IPS-20b (cell line): Measurements from ENCODE around the gene PCDH15.
"Not testable (repeated sequence)": the region's sequence is repeated elsewhere in the genome, so short reads cannot be mapped to it uniquely, and the experiment has no call there.

Source experiments
- H3K27ac ChIP-seq: one replicate; pipeline ENCODE4 v1.5.1; 2013; ENCODE audit warnings: low read length
- H3K27me3 ChIP-seq: 2 replicates; pipeline ENCODE4 v1.6.1; 2013; ENCODE audit warnings: mild to moderate bottlenecking, low read length, inconsistent platforms; ENCODE audit not compliant: insufficient read depth
- H3K36me3 ChIP-seq: 2 replicates; pipeline ENCODE4 v1.6.1; 2013; ENCODE audit warnings: low read depth, mild to moderate bottlenecking, inconsistent platforms, low read length, moderate library complexity; ENCODE audit not compliant: insufficient read depth
- H3K4me1 ChIP-seq: 2 replicates; pipeline ENCODE4 v1.6.1; 2013; ENCODE audit warnings: mild to moderate bottlenecking, control low read depth, inconsistent platforms, low read length, moderate library complexity; ENCODE audit not compliant: insufficient read depth
- H3K4me3 ChIP-seq: 2 replicates; pipeline ENCODE4 v1.5.1; 2013; ENCODE audit warnings: mild to moderate bottlenecking, low read length, inconsistent platforms
- H3K9ac ChIP-seq: 2 replicates; pipeline ENCODE4 v1.6.1; 2013; ENCODE audit warnings: low read depth, mild to moderate bottlenecking, inconsistent platforms, low read length, moderate library complexity
- H3K9me3 ChIP-seq: 2 replicates; pipeline ENCODE4 v1.6.1; 2013; ENCODE audit warnings: mild to moderate bottlenecking, low read depth, low read length, inconsistent platforms; ENCODE audit not compliant: insufficient read depth

Gene PCDH15

DNA sequence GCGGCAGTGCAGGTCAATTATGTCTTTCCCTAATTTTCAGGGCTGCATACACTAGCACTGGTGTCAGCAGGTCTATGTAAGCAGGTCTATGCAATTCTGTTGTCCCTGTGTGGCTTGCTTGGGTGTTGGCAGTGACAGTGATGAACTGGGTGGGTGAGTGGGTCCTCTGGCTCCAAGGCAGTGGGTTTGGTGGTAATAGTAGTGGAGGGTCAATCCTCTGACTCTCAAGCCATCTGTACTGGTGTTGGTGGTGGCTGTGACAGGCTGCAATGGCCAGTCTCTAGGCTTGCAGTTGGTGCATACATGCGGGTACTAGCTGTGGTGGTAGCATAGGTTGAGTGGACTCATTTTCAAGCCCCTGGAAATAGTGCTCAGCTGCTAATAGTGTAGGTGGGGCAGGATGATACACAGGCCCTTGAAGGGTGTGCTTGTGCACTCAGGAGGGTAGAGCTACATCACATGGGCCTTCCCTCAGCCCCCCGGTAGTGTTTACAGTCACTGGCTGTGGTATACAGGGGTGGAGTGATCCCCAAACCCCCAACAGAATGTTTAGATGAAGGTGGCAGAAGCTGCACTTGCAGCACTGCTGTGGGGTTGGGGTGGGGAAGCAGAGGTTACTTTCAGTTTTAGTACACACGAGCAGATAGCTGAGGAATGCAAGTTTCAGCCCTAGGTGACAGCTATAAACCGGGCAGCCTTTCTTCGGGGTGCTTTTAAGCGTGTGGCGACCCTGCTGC, 331.3 kb downstream of the PCDH15 start:
- Histone ChIP-seq H3K4me3 (no peak overlapping the region), H3K36me3 (no peaks in the 10 kb centered on the region), H3K9me3 (no peaks in the 10 kb centered on the region), H3K4me1 (no peaks in the 10 kb centered on the region), H3K27ac (no peak overlapping the region), H3K27me3 (no peaks in the 10 kb centered on the region), H3K9ac (no peak overlapping the region)

DNA sequence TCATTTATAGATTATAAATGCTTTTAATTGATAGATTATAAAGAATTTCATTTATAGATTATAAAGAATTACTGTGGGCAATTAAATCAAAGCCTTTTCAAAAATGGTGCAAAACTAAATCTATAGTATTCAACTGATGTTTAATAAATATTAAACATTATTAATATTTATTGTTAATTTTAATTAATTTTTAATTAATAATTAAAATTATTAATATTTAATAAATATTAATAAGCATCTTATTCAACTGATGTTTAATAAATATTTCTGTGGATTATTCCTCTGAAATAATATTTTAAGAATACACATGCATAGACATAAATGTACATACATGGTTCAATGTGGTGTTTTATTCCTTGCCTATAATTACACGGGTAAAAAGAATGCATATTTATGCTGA, 346.8 kb downstream of the PCDH15 start:
- no peak overlapping the region for H3K27ac ChIP-seq
- H3K4me1 ChIP-seq, result no peaks in the 10 kb centered on the region
- no peaks in the 10 kb centered on the region for H3K36me3 ChIP-seq
- H3K9me3 ChIP-seq, result no peaks in the 10 kb centered on the region
- no peak overlapping the region for H3K9ac ChIP-seq
- H3K4me3 ChIP-seq, result no peak overlapping the region
- no peaks in the 10 kb centered on the region for H3K27me3 ChIP-seq

DNA sequence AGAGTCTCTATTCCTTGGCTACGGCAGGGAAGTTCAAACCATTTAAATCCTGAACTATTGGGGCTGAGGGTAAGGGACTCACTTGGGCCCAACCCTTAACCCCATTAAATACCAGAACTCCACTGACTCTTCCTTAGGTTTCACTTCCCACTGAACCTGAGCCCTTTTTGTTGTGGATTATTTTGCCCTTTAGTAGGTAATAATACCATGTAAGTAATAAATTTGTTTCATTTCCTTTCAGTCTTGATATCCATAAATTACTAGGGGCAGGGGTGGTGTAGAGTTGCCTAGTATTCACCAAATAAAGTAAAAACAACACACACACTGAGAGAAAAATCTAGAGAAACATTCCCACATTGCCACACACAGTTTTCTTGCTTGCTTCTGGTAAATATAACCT, 352.0 kb downstream of the PCDH15 start:
- Histone ChIP-seq H3K27me3 (no peaks in the 10 kb centered on the region), H3K36me3 (no peaks in the 10 kb centered on the region), H3K27ac (no peak overlapping the region), H3K4me3 (no peak overlapping the region), H3K9ac (no peak overlapping the region), H3K9me3 (no peaks in the 10 kb centered on the region), H3K4me1 (no peaks in the 10 kb centered on the region)

DNA sequence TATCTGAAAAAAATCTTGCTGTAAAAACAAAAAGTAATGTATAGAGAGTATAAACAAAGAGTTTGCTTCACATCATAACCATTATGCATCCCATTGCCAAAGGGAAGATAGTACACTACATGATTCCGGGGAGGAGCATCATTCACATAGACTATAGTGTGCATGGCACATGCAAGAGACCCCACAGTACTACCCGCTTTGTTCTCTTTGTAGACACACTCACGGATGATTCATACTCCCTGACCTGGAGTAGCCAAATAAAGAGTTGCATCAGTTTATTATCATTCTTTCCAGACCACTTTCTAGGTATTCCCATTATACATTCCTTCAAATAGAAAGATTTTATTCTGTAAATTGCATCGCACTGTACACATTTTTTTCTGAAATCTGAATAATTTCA, 356.9 kb downstream of the PCDH15 start:
- no peaks in the 10 kb centered on the region; the same call in 1 of the 2 replicates for H3K4me1 ChIP-seq
- H3K27ac ChIP-seq, result no peak overlapping the region
- H3K27me3 ChIP-seq, result no peaks in the 10 kb centered on the region
- no peaks in the 10 kb centered on the region for H3K9me3 ChIP-seq
- H3K4me3 ChIP-seq, result no peak overlapping the region
- H3K36me3 ChIP-seq, result no peaks in the 10 kb centered on the region
- no peak overlapping the region for H3K9ac ChIP-seq

DNA sequence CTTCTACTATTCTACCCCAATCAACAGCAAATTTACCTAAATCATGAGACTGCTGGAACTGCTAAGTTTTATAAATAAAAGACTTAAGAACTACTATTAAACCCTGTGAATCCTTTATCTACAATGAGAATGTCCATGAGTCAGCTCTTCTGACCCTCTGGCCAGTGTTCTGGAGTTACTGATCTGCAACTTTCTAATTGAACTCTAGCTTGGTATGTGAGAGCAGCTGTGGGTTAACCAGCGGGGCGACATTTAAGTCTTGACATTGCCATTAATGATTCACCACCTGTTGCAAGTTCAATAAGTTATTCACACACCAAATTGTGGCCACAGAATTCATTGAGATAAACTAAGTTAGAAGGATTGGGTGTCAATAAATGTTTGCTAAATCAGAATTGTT, 359.8 kb downstream of the PCDH15 start:
- Histone ChIP-seq H3K27me3 (no peaks in the 10 kb centered on the region), H3K27ac (no peak overlapping the region), H3K4me3 (no peak overlapping the region), H3K9ac (no peak overlapping the region), H3K9me3 (no peaks in the 10 kb centered on the region), H3K36me3 (no peaks in the 10 kb centered on the region), H3K4me1 (peaks cover 6% of the 10 kb centered on the region; the same call in 1 of the 2 replicates)

DNA sequence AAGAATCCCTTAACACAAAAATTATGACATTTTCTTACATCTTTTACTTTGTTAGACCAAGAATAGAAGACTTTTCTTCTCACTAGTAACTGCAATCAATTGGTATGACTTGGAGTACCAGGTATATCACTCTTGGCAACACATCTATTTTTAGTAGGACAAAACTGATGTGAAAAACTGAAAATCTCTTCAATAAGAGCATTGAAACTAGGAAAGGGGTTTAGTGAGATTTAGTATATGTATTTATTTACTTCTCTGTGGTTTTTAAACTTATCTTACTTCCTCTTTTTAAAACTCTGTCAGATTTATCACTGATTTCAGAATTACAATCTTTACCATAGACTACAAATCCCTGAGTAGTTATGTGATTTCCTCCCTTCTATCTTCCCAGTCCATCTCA, 366.2 kb downstream of the PCDH15 start:
- Histone ChIP-seq H3K9ac (no peak overlapping the region), H3K27me3 (no peaks in the 10 kb centered on the region), H3K4me3 (no peak overlapping the region), H3K27ac (no peak overlapping the region), H3K36me3 (no peaks in the 10 kb centered on the region), H3K4me1 (peaks cover 6% of the 10 kb centered on the region; the same call in 1 of the 2 replicates), H3K9me3 (peaks cover 8% of the 10 kb centered on the region; the same call in 1 of the 2 replicates)

DNA sequence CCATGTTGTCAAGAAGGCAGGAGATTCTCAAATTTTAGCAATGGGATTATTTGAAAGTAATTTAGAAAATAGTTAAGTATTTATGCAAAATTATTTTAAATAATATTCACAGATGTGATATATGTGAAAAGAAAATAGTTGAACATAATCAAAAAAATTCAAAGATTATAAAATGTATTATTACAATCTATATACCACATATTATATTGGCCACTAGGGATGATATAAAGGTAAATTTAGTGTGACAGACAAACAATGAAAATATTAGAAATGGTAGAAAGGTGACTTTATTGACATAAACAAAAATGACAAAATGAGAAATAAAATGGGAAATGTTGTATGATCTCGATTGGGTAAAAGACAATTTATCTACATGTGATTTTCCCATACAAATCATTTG, 385.5 kb downstream of the PCDH15 start:
- Histone ChIP-seq H3K9ac (no peak overlapping the region), H3K4me3 (no peak overlapping the region), H3K27ac (no peak overlapping the region), H3K9me3 (no peaks in the 10 kb centered on the region), H3K27me3 (no peaks in the 10 kb centered on the region), H3K36me3 (no peaks in the 10 kb centered on the region), H3K4me1 (peaks cover 4% of the 10 kb centered on the region; the same call in 1 of the 2 replicates)

DNA sequence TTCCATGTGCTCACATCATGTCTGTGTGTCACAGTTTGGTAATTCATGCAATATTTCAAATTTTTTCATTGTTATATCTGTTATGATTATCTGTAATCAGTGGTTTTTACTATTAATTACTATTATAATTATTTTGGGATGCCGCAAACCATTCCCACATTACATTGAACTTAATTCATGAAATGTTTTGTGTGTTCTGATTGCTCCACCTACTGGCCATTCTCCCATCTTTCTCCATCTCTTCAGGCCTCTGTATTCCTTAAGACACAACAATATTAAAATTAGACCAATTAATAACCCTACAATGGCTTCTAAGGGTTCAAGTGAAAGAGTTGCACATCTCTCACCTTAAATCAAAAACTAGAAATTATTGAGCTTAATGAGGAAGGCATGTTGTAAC, 398.5 kb downstream of the PCDH15 start:
- no peaks in the 10 kb centered on the region for H3K27me3 ChIP-seq
- no peaks in the 10 kb centered on the region for H3K36me3 ChIP-seq
- H3K27ac ChIP-seq, result no peak overlapping the region

DNA sequence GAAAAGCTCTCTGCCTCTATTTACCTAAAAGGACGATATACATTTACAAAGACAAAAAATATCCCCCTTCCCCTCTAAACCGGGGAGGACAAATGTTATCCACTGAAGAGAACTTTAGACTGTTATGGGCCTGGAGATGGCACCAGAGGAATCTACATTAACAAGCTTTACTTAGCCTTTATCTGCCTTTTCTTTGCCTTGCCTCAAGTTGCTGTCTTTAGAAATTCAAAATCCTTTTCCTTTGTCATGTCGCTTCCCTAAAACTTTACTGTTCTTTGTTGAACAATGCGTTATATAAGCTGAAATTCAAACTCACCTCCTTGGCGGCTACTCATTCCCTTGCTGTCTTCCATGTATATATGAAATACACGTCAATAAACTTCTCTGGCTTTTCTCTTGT, 405.0 kb downstream of the PCDH15 start:
- Histone ChIP-seq H3K9ac (no peak overlapping the region), H3K4me3 (no peak overlapping the region), H3K9me3 (no peaks in the 10 kb centered on the region; the same call in 1 of the 2 replicates), H3K36me3 (no peaks in the 10 kb centered on the region), H3K27ac (no peak overlapping the region), H3K27me3 (no peaks in the 10 kb centered on the region), H3K4me1 (peaks cover 20% of the 10 kb centered on the region)

More for the DNA sequence above, 398.5 kb downstream of the PCDH15 start:
- Histone ChIP-seq H3K4me3 (no peak overlapping the region), H3K9me3 (no peaks in the 10 kb centered on the region), H3K9ac (no peak overlapping the region), H3K4me1 (no peaks in the 10 kb centered on the region)

DNA sequence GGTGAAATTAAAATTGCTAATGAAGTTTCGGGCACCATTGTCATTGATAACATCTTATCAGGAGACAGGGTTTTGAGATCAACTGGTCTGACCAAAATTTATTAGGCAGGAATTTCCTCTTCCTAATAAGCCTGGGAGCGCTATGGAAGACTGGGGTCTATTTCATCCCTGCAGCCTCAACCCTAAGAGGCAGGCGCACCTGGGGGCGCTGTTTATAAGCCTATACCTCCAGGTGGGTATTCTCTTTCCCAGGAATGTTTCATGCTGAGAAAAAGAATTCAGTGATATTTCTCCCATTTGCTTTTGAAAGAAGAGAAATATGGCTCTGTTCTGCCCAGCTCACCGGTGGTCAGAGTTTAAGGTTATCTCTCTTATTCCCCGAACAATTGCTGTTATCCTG, 406.4 kb downstream of the PCDH15 start:
- not testable (repeated sequence) for H3K4me3 ChIP-seq, H3K9me3 ChIP-seq, H3K9ac ChIP-seq, H3K36me3 ChIP-seq, H3K27ac ChIP-seq, H3K27me3 ChIP-seq
- peaks cover 20% of the 10 kb centered on the region for H3K4me1 ChIP-seq

DNA sequence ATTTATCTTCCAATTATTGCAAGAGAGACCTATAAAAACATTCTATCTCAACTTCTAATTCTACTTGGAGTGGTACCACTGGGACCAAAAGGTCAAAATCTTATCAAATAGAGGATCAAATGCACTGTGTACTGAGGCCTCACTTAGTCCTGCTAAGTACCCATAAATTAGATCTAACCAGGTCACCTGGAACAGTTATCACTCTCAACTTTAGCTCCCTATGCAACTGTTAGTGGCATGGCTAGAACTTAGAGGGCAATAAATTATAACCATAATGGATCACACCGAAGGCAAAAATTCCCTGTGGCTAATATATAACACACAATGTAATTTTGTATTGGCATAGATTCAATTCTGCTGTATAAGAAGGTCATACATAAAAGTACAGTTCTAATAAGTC, 428.9 kb downstream of the PCDH15 start:
- Histone ChIP-seq H3K4me1 (no peaks in the 10 kb centered on the region), H3K36me3 (no peaks in the 10 kb centered on the region), H3K27me3 (no peaks in the 10 kb centered on the region), H3K9ac (no peak overlapping the region), H3K27ac (no peak overlapping the region), H3K4me3 (no peak overlapping the region), H3K9me3 (no peaks in the 10 kb centered on the region)

DNA sequence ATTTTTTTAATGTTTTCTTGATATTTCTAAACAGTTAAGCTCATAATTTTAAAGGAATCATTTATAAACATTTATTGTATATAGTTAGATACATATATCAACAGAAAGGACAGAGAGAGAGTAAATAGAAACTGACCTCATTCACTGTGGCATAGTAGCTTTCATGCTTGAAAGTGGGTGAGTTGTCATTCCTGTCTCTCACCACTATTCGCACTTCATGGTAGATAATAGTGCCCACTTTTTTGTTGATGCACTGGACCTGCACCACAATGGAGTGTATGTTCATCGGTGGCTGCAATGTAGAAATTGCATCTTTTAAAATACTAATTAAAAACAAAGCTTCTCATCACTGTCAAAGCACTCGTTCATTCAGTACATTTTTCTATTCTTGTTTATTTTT, 432.0 kb downstream of the PCDH15 start:
- no peak overlapping the region for H3K4me3 ChIP-seq
- no peaks in the 10 kb centered on the region for H3K4me1 ChIP-seq
- no peaks in the 10 kb centered on the region for H3K9me3 ChIP-seq
- H3K27ac ChIP-seq, result no peak overlapping the region
- H3K9ac ChIP-seq, result no peak overlapping the region
- no peaks in the 10 kb centered on the region for H3K27me3 ChIP-seq
- H3K36me3 ChIP-seq, result no peaks in the 10 kb centered on the region
